HG02943 (cell line): ENCODE results near the gene OR10X1.

Experiments used
- ATAC-seq: cut with Tn5 transposase; IDR thresholded peaks from one replicate; pipeline ENCODE4 v1.9.1; 2021; ENCODE audit warnings: mild to moderate bottlenecking, low read depth, moderate library complexity; ENCODE audit not compliant: unreplicated experiment

Gene OR10X1, protein sequence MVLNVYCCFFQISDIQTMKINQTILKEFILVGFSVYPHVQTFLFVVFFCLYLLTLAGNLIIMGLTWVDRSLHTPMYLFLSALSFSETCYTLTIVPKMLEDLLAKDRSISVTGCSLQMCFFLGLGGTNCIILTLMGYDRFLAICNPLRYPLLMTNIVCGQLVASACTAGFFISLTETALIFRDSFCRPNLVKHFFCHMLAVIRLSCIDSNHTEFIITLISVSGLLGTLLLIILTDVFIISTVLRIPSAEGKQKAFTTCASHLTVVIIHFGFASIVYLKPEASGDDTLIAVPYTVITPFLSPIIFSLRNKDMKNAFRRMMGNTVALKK

DNA sequence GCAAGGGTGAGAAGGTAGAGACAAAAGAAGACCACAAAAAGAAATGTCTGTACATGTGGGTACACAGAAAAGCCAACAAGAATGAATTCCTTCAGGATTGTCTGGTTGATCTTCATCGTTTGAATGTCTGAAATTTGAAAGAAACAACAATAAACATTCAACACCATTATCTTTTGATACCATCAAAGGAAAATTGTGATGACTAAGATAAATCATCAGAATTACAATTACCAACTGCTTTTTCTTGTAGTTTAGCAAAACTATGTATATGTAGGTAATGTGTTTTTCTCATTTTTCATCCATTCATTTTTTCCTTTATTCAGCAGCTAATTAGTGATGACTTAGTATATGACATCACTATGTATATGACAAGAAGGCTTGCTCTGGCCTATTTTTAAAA is at the start of gene OR10X1:
TSS of gene OR10X1 (minus strand) at position 167 of the 400 bp plus-strand sequence. CDS start at position 167, 0 bp downstream.
- ATAC-seq = no peak

DNA sequence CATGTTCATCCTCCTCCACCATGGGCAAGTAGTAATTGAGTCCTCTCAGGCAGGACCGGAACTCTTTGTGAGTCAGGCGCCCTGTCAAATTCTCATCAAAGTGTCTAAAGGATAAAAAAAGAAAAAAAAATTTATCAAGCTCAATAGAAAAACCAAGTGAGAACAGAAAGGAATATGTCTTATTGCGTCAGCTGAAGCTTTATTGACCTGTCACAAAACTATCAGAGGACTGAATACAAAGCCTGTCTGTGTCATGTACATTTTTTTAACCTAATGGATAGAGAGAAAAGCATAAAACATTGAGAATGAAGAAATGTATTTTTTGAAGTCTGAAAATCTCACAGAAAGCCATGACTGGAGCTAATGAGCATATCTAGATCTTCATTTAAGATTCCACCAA is 34.1 kb upstream of the OR10X1 start:
- ATAC-seq = no peak

DNA sequence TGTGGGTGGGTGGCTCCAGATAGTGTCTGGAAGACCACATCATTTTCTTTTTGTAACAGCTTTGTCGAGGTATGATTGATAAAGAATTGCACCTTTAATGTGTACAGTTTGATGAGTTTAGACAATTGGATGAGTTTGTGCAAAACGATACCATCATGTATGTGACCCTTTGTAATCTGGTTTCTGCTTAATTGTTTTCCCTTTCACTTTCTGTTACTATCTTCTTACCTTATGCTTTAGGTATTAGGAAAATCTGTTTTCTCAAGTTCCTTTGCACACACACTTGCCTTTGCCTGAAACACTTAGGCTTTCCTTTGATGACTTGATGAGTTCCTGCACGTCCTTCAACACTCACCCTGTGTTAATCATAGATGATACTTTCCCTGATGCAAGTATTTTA is 32.2 kb upstream of the OR10X1 start:
- no peak for ATAC-seq

DNA sequence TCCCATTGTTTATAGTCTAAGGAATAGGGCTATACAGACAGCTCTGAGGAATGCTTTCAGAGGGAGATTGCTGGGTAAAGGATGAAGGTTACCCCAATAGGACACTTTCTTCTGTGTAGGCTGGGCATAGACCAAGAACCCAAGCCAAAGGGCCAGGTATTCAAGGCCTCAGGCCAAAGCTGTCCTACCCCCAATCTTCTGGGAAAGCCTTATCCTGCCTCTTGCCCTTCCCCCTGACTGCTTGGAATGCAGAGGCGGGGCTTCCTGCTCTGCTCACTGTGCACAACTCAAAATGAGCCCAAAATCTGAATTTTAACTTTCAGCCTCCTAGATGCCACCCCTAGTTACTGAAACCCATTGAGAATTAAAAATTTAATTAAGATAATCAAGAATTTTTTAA is 27.6 kb upstream of the OR10X1 start:
- ATAC-seq = no peak

DNA sequence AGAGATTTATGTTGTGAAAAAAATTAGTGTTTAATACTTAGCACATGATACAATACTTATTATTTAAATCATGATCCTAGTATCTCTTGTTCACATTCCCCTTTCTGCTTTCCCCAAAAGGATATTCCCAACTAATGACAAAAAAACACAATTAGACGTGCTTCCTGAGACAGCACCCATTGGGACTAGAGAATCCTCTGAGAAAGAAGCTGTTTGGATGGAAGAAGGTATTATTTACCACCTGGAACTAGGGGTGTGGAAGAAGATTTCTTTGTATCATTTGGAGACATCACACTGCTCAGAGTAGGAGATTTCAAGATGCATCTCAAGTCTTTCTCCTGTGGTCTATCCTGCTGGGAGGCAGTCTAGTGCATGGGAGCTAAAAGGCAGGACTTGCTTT is 25.3 kb upstream of the OR10X1 start, which contains the start of gene OR10Z1:
TSS of gene OR10Z1 (plus strand) at position 301 of the 400 bp plus-strand sequence. CDS start 1,171 bp downstream, outside the sequence.
- no peak for ATAC-seq

DNA sequence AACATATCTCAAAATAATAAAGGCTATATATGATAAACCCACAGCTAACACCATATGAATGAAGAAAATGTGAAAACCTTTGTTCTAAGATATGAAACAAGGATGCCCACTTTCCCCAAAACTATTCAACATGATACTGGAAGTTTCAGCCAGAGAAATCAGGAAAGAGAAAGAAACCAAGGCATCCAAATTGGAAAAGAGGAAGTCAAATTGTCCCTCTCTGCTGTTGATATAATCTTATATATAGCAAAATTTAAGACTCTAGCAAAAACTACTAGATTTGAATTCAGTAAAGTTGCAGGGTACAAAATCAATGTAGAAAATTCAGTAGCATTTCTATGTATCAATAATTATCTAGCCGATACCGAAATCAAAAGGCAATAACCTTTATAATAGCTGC is 21.0 kb upstream of the OR10X1 start:
- ATAC-seq = no peak

DNA sequence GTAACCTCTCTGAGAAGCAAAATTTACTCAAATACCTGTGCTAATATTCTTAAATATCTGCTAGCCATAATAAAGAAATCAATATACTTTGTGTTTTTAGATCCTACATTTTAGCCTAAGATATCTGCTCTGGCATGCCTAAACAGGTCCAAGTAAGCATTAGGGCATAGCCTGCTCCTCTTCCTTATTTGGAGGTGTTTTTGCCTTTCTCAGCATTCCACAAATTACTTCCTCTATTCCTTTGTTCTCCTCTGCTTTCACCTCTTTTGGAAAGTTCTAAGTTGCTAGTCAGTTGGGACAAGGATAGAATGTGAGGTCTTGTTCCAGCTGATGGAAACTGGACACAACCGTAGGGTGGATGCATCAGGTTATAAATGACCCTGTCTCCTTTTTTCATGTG is 7.2 kb upstream of the OR10X1 start:
- no peak for ATAC-seq

DNA sequence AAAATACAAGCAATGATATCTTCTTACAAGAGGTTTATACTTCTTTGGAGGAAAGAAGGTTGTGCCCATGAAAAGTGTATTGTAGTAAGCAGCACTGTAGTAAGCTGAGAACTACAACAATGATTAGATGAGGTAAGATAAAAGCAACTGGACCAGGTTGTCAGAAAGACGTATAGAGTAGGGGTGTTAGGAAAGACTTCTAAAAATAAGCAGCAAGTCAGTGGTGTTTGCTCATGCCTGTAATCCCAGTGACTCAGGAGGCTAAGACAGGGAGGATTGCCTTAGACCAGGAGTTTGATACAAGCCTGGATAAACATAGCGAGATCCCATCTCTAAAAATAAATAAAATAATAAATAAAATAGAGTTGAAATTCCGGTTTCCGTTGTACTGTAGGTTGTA is 4.3 kb upstream of the OR10X1 start:
- ATAC-seq = no peak

DNA sequence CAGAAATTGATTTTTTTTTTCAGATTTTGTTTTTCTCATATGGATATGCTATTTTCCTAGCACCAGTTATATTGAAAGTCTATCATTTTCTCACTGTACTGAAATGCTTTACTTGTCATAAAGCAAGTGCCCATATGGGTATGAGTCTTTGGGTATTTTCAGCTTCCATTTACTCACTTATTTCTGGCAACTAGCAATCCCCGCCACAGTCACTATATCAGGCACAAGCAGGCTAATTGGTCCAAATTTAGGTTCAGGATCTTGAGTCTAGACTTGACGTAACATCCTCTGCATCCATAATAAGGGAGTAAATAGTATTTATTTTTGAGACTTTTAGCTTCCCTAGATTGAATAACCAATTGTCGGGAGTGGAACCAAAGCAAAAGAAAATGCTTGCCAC is 2.1 kb downstream of the OR10X1 start:
- no peak for ATAC-seq

DNA sequence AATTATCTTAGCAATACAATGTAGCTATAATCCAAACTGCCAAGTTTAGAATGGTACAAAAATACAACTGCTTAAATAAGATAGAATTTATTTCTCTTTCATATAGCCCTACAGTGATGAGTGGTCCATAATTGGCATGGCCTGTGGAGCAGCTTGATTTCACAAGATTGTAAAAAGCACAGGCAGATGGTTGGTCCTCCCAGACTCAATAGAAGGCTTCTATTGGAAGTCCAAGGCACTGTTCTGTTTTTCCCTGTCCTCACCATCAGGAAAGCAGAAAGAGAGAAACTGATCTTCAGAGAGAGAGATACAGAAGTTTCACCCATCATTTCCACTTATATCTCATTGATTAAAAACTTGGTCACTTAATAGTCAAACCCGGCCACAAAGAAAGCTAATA is 7.5 kb downstream of the OR10X1 start:
- ATAC-seq = no peak

DNA sequence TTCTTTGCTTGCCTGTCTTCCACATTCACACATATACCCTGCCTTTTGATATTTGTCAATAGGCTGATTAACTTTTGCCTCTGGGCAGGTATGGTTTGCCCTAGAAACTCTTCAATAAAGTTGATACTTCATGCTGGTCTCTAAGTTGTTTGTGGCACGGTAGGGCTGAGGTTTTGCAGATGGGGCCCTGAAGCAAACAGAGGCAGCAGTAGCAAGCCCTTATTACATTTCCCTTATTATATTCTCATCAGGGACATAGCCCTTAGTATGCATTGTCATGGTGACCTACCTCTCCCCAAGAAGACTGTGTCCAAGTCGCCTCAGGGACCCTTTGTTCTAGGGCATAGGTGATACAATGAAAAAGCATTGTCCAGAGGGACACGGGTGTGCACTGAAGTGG is 9.2 kb downstream of the OR10X1 start, which contains the start of gene OR6P1:
TSS of gene OR6P1 (minus strand) at position 101 of the 400 bp plus-strand sequence. CDS start 6,976 bp downstream, outside the sequence.
- no peak for ATAC-seq

DNA sequence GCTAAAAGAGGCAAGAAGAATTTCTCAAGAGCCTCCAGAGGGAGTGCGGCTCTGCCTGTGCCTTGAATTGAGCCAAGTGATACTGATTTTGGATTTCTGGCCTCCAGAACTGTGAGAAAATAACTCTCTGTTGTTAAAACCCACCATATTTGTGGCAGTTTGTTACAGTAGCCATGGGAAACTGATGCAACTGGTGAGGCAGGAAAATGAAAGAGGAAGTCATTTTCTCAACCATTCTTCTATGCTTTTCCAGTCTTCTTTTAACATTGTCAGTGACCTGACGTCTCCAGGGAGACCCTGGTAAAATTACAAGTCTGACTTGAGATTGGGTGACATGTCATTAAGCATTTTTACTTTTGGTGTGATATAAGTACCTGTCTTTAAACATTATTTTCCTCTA is 15.1 kb downstream of the OR10X1 start:
- no peak for ATAC-seq

DNA sequence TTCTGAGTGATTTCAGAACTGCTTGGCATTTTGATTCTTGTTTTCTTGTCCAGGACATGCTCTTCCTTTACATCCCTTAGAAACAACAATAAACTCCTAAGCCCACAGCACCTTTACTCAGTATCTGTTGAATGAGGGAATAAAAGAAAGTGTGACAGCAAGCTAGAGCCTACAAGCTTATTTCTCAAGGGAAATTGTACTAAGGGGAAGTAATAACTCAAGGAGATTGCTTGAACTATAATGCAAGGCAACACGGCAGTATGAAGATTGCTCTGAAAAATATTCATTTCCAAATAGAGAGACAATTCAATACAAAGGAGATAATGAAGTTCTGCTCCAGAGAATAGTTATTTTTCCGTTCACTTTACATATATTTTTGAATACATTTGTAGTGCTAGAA is 15.8 kb downstream of the OR10X1 start:
- ATAC-seq = no peak

DNA sequence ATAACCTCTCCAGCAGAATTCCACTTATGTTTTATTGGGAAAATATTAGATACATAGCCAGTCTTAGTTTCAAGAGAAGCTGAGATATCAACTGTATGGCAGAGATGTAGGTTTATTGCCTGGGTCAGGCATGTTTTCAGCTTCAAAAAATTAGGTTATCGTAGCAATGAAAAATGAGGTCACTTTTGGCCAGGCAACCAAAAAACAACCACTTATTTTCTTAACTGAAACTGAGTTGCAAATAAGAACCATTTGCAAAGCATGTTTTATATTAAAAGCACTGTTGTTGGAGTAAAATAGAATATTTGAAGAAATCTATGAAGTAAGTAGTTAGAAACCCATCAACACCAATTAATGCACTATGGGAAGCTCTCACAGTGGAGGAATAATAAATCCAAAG is 20.0 kb downstream of the OR10X1 start:
- ATAC-seq = no peak

DNA sequence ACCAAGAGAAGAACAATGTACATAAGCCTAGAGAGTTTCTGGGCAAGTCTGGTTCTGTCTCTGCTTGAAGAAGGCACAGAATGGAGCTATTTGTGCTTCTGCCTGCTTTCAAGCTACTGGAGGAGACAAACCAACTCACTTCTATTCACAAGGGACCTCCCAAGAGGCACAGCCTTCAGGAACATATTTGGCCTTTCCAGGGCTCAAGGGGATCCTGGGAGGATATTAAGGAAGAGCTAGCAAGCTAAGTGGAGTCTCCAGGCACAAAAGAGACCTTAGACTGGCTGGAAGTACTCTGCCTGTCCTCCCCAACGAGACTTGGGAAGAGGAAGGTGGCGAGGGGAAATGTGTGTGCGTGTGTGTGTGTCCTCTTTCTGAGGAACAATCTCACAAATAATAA is 25.3 kb downstream of the OR10X1 start, which contains the start of gene OR6Y1:
TSS of gene OR6Y1 (minus strand) at position 54 of the 400 bp plus-strand sequence. CDS start 6,300 bp downstream, outside the sequence.
- ATAC-seq = no peak

DNA sequence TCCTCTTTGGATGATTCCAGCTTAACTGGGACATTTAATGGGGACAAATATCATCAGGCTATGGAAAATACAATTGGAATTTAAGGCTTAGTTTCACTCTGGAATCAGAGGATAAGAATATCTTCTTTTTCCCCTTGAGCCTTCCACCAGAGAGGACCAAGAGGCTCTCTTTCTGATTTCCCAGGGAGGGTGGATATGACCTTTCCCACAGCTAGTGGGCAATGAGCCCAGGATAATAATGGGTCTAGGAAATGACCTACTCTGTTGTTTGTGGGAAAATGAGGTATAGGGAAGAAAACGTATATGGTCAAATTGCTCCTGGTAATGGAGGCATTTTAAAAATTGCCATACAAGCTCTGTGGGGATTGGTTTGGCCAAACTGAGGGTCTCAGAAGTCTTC is 27.4 kb downstream of the OR10X1 start:
- no peak for ATAC-seq

DNA sequence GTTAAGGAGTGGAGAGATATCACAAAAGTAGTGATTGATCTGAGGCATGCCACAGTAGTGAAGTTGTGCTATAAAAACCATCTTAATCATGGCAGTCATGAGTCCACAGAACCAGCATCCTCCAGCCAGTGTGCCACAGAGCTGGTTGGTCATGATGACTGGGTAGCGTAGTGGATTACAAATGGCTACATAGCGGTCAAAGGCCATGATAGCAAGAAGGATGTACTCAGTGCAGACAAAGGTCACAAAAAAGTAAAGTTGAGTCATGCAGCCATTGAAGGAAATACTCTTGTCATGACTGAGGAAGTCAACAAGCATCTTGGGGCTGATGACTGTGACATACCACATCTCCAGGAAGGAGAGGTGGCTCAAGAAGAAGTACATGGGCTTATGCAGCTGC is 32.2 kb downstream of the OR10X1 start:
- no peak for ATAC-seq

DNA sequence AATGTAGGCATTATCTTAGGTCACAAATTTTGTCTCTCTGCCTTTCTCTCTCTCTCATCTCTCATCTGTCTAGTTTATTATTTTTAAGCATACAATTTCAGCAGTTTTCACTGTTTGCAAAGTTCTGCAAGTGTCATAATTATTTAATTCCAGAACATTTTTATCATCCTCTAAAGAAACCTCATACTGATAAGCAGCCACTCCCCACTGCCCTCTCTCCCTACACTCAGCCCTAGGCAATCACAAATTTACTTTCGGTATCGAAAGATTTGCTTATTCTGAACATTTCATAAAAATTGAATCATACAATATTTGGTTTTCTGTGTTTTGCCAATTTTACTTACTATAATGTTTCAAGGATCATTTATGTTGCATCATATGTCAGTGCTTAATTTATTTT is 42.1 kb downstream of the OR10X1 start:
- no peak for ATAC-seq

DNA sequence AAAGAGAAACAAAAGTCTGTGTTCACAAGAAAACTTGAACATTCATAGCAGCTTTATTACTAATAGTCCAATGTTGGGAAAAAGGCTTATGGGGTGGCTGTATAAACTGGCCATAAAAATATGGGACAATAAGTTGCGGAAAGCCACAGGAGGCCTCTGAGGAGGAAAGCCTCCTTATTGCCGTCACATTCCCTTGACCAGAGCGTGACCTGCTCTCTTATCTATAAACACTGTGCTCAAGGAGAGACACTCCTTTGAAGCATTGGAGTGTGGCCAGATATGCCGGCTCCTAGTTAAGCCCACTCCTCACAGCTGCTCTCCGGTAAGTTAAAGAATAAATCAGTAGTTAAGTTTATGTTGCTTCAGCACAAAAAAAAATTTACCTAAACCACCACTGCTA is 45.2 kb downstream of the OR10X1 start:
- no peak for ATAC-seq
